Fibroblast of lung (primary cell): ENCODE results near the gene METTL4.

Experiments used
- EZH2 ChIP-seq: IDR thresholded peaks from 2 replicates; pipeline ENCODE4 v1.5.1; 2012; ENCODE audit warnings: low read length, control low read depth, mild to moderate bottlenecking; ENCODE audit errors: missing control alignments
- TF ChIP-seq, protein P1 (sequence below), 2 donors: IDR thresholded peaks in 1 of 2; conservative IDR thresholded peaks in 1 of 2; 1 replicate in 1 of 2; 2 replicates in 1 of 2; pipeline ENCODE4 v1.5.1; 2011 to 2012; ENCODE audit warnings: low read length in 2 of 2, control low read depth in 1 of 2, inconsistent platforms in 1 of 2, low read depth in 1 of 2, mild to moderate bottlenecking in 1 of 2

DNA sequence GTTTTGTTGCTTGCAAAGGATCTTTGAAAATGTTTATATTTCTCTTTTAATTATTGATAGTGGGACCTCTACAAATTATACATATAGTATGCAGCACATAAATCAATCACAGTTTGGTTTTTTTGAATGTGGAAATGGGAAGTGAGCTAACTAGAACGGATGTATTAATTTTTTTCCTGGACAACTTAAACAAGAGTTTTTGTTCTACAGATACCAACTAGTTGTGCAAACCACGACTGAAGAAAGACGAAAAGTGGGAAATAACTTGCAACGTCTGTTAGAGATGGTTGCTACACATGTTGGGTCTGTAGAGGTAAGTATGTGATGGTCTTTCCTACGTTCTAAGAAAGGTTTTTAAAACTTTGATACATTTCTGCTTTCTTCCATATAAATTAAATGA is 39.2 kb upstream of the METTL4 start:
- TF ChIP-seq, protein P1, sequence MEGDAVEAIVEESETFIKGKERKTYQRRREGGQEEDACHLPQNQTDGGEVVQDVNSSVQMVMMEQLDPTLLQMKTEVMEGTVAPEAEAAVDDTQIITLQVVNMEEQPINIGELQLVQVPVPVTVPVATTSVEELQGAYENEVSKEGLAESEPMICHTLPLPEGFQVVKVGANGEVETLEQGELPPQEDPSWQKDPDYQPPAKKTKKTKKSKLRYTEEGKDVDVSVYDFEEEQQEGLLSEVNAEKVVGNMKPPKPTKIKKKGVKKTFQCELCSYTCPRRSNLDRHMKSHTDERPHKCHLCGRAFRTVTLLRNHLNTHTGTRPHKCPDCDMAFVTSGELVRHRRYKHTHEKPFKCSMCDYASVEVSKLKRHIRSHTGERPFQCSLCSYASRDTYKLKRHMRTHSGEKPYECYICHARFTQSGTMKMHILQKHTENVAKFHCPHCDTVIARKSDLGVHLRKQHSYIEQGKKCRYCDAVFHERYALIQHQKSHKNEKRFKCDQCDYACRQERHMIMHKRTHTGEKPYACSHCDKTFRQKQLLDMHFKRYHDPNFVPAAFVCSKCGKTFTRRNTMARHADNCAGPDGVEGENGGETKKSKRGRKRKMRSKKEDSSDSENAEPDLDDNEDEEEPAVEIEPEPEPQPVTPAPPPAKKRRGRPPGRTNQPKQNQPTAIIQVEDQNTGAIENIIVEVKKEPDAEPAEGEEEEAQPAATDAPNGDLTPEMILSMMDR (conservative IDR thresholded peaks at IDR 0.05 in 1 of 2, IDR thresholded peaks at IDR 0.05 in 1 of 2; ENCODE audit: low read depth in 1 of 2, low read length in 2 of 2) = no peak
- no peak for TF ChIP-seq EZH2
